ENCODE measurements around the gene PDE4D. TPM values are rescaled to one million over a fixed set of nuclear protein-coding genes. Genes with fewer than 3 reads are reported as not detected.

PDE4D gene
- total RNA-seq, 1 donor from 2014 or later: 2.3 TPM

GRCh38 chr5:59795141-59795540 lies 98.4 kb downstream of the PDE4D start:
- H3K27ac ChIP-seq: no peak overlapping the region
- Mint-ChIP-seq H3K9me3 (no peaks in the 10 kb centered on the region), H3K27ac (no peak overlapping the region), H3K4me1 (peaks cover 6% of the 10 kb centered on the region), H3K36me3 (no peaks in the 10 kb centered on the region), H3K27me3 (ENCODE audit: insufficient read depth, low read depth) (peaks cover 2% of the 10 kb centered on the region), H3K4me3 (no peak overlapping the region)
- no peaks in the 10 kb centered on the region for H4K20me1 ChIP-seq (ENCODE audit: low read depth)
- no peaks in the 10 kb centered on the region for H3K27me3 ChIP-seq
- no peaks in the 10 kb centered on the region for H3K36me3 ChIP-seq
- H3K4me2 ChIP-seq: no peak overlapping the region
- H2AFZ ChIP-seq (replicated peaks): no peak overlapping the region
- no peak for DNase-seq (ENCODE audit: low spot score)
- TF ChIP-seq EZH2 (IDR thresholded peaks at IDR 0.05) (no peak), EZH2phosphoT487 (IDR thresholded peaks at IDR 0.05) (no peak)
- TF ChIP-seq, protein P1, sequence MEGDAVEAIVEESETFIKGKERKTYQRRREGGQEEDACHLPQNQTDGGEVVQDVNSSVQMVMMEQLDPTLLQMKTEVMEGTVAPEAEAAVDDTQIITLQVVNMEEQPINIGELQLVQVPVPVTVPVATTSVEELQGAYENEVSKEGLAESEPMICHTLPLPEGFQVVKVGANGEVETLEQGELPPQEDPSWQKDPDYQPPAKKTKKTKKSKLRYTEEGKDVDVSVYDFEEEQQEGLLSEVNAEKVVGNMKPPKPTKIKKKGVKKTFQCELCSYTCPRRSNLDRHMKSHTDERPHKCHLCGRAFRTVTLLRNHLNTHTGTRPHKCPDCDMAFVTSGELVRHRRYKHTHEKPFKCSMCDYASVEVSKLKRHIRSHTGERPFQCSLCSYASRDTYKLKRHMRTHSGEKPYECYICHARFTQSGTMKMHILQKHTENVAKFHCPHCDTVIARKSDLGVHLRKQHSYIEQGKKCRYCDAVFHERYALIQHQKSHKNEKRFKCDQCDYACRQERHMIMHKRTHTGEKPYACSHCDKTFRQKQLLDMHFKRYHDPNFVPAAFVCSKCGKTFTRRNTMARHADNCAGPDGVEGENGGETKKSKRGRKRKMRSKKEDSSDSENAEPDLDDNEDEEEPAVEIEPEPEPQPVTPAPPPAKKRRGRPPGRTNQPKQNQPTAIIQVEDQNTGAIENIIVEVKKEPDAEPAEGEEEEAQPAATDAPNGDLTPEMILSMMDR (IDR thresholded peaks at IDR 0.05): no peak
- peaks cover 7% of the 10 kb centered on the region for H3K4me1 ChIP-seq
- no peaks in the 10 kb centered on the region for H3K79me2 ChIP-seq (ENCODE audit: low read depth)
- no peak overlapping the region for H3K9ac ChIP-seq
- H3K4me3 ChIP-seq: no peak overlapping the region
- H3K9me3 ChIP-seq (ENCODE audit: low read depth): no peaks in the 10 kb centered on the region
- H3F3A ChIP-seq (ENCODE audit: low read depth): no peaks in the 10 kb centered on the region

GRCh38 chr5:59792983-59793585 lies 100.4 kb downstream of the PDE4D start:
- no peaks in the 10 kb centered on the region for H3K79me2 ChIP-seq (ENCODE audit: low read depth)
- no peak for DNase-seq (ENCODE audit: low spot score)
- Mint-ChIP-seq H3K36me3 (no peaks in the 10 kb centered on the region), H3K9me3 (no peaks in the 10 kb centered on the region), H3K27ac (no peak overlapping the region), H3K4me3 (no peak overlapping the region), H3K27me3 (ENCODE audit: insufficient read depth, low read depth) (peaks cover 2% of the 10 kb centered on the region), H3K4me1 (peaks cover 6% of the 10 kb centered on the region)
- no peak overlapping the region for H3K4me3 ChIP-seq
- no peaks in the 10 kb centered on the region for H3K36me3 ChIP-seq
- H4K20me1 ChIP-seq (ENCODE audit: low read depth): no peaks in the 10 kb centered on the region
- H3K4me2 ChIP-seq: no peak overlapping the region
- no peaks in the 10 kb centered on the region for H3F3A ChIP-seq (ENCODE audit: low read depth)
- TF ChIP-seq EZH2phosphoT487 (IDR thresholded peaks at IDR 0.05) (no peak), EZH2 (IDR thresholded peaks at IDR 0.05) (no peak)
- TF ChIP-seq, protein P1 (IDR thresholded peaks at IDR 0.05): no peak
- H3K9ac ChIP-seq: no peak overlapping the region
- H3K27ac ChIP-seq: no peak overlapping the region
- peaks cover 7% of the 10 kb centered on the region for H3K4me1 ChIP-seq
- no peaks in the 10 kb centered on the region for H3K27me3 ChIP-seq
- no peak overlapping the region for H2AFZ ChIP-seq (replicated peaks)
- H3K9me3 ChIP-seq (ENCODE audit: low read depth): no peaks in the 10 kb centered on the region

- H3K4me3 ChIP-seq: no peak overlapping the region
- peaks cover 6% of the 10 kb centered on the region for H3K4me1 Mint-ChIP-seq
- peaks cover 2% of the 10 kb centered on the region for H3K27me3 Mint-ChIP-seq (ENCODE audit: insufficient read depth, low read depth)
- no peak for DNase-seq (ENCODE audit: low spot score)
- no peak overlapping the region for H3K9ac ChIP-seq
- no peaks in the 10 kb centered on the region for H3K9me3 Mint-ChIP-seq
- H3K4me1 ChIP-seq: peaks cover 7% of the 10 kb centered on the region
- H3K79me2 ChIP-seq (ENCODE audit: low read depth): no peaks in the 10 kb centered on the region
- H4K20me1 ChIP-seq (ENCODE audit: low read depth): no peaks in the 10 kb centered on the region
- H3K36me3 Mint-ChIP-seq: no peaks in the 10 kb centered on the region
- no peaks in the 10 kb centered on the region for H3K27me3 ChIP-seq
- H3K27ac Mint-ChIP-seq: no peak overlapping the region
- H3K36me3 ChIP-seq: no peaks in the 10 kb centered on the region
- H3K4me2 ChIP-seq: no peak overlapping the region
- no peak overlapping the region for H3K4me3 Mint-ChIP-seq
- H3K9me3 ChIP-seq (ENCODE audit: low read depth): no peaks in the 10 kb centered on the region
- no peak overlapping the region for H2AFZ ChIP-seq (replicated peaks)
- no peaks in the 10 kb centered on the region for H3F3A ChIP-seq (ENCODE audit: low read depth)
- TF ChIP-seq, protein P1 (IDR thresholded peaks at IDR 0.05): no peak
- TF ChIP-seq EZH2 (IDR thresholded peaks at IDR 0.05): no peak
- no peak for TF ChIP-seq EZH2phosphoT487 (IDR thresholded peaks at IDR 0.05)
- H3K27ac ChIP-seq: no peak overlapping the region
These were observed 101.9 kb downstream of the PDE4D start for GRCh38 chr5:59791617-59792016.

Data from neural progenitor cell (in vitro differentiated cells).